ENCODE results near the gene BCAR1. TPM values are rescaled to one million over a fixed set of nuclear protein-coding genes. Genes with fewer than 3 reads are reported as not detected.

The BCAR1 gene
- total RNA-seq, 1 donor from 2014 or later, result 61.7 TPM

- H3K9me3 ChIP-seq, result no peaks in the 10 kb centered on the region
- no peaks in the 10 kb centered on the region for H3K36me3 ChIP-seq
- peak overlapping the region; percentile 81 for H3K27ac ChIP-seq
- no peak for ATAC-seq
- H3K4me3 ChIP-seq, result peak overlapping the region; percentile 5
- intact Hi-C loops (cut with DNase I), result loop anchor here (5.0 kb wide), 1 partner anchor 129 kb away; no protein-coding TSS in a partner anchor
- TF ChIP-seq CTCF (IDR thresholded peaks at IDR 0.05), result no peak
- peak; percentile 63 for DNase-seq
- no peaks in the 10 kb centered on the region for H3K27me3 ChIP-seq
- H3K4me1 ChIP-seq, result peaks cover 87% of the 10 kb centered on the region
Measured at GRCh38 chr16:75252946-75253911, 1.8 kb upstream of the BCAR1 start.

- Histone ChIP-seq H3K27me3 (no peaks in the 10 kb centered on the region), H3K9me3 (no peaks in the 10 kb centered on the region), H3K27ac (peak overlapping the region; percentile 81), H3K4me3 (peak overlapping the region; percentile 28), H3K4me1 (peaks cover 87% of the 10 kb centered on the region), H3K36me3 (no peaks in the 10 kb centered on the region)
- no peak for TF ChIP-seq CTCF (IDR thresholded peaks at IDR 0.05)
- ATAC-seq (no peak), DNase-seq (no peak)
- intact Hi-C loops (cut with DNase I), result loop anchor here (5.0 kb wide), 1 partner anchor 130 kb away; no protein-coding TSS in a partner anchor
Measured at GRCh38 chr16:75252049-75252864, 833 bp upstream of the BCAR1 start.

GRCh38 chr16:75250809-75251279 is 580 bp downstream of the BCAR1 start:
- DNase-seq (peak; percentile 86), ATAC-seq (peak; percentile 42)
- H3K4me1 ChIP-seq, result peaks cover 87% of the 10 kb centered on the region
- no peaks in the 10 kb centered on the region for H3K9me3 ChIP-seq
- TF ChIP-seq CTCF (IDR thresholded peaks at IDR 0.05), result no peak
- peak overlapping the region; percentile 82 for H3K4me3 ChIP-seq
- no peaks in the 10 kb centered on the region for H3K36me3 ChIP-seq
- peak overlapping the region; percentile 90 for H3K27ac ChIP-seq
- no peaks in the 10 kb centered on the region for H3K27me3 ChIP-seq
- intact Hi-C loops (cut with DNase I), result loop anchor here (5.0 kb wide), 1 partner anchor 131 kb away; no protein-coding TSS in a partner anchor

GRCh38 chr16:75250089-75250808 is 1.2 kb downstream of the BCAR1 start:
- H3K4me1 ChIP-seq, result peaks cover 87% of the 10 kb centered on the region
- ATAC-seq, result peak; percentile 12
- H3K9me3 ChIP-seq, result no peaks in the 10 kb centered on the region
- H3K36me3 ChIP-seq, result no peaks in the 10 kb centered on the region
- intact Hi-C loops (cut with DNase I), result loop anchor here (5.0 kb wide), 1 partner anchor 132 kb away; no protein-coding TSS in a partner anchor
- DNase-seq, result peak; percentile 81
- no peak for TF ChIP-seq CTCF (IDR thresholded peaks at IDR 0.05)
- peak overlapping the region; percentile 90 for H3K27ac ChIP-seq
- H3K27me3 ChIP-seq, result no peaks in the 10 kb centered on the region
- H3K4me3 ChIP-seq, result peak overlapping the region; percentile 82

- no peak for DNase-seq
Measured at GRCh38 chr16:75249441-75249840, 2.0 kb downstream of the BCAR1 start.

More at GRCh38 chr16:75249441-75249840, 2.0 kb downstream of the BCAR1 start:
- no peak for ATAC-seq
- Histone ChIP-seq H3K36me3 (no peaks in the 10 kb centered on the region), H3K27me3 (no peaks in the 10 kb centered on the region), H3K4me3 (peak overlapping the region; percentile 82), H3K27ac (peak overlapping the region; percentile 90), H3K9me3 (no peaks in the 10 kb centered on the region), H3K4me1 (peaks cover 87% of the 10 kb centered on the region)
- TF ChIP-seq CTCF (IDR thresholded peaks at IDR 0.05), result no peak
- intact Hi-C loops (cut with DNase I), result no loop called here
